Heart left ventricle (tissue), 13 donors: ENCODE measurements around the gene PTPN5.

Source experiments
- CTCF ChIP-seq, 12 donors: fragments of 200-600 bp; sonication (generic) in 4 of 12; IDR thresholded peaks; one replicate each; pipeline versions ENCODE4 v1.5.0 to v1.8.0; 2018 to 2022; ENCODE audit warnings: antibody characterized with exemption in 12 of 12, mild to moderate bottlenecking in 5 of 12
- POLR2A ChIP-seq, 2 donors: fragments of 450-650 bp; IDR thresholded peaks; one replicate each; pipeline ENCODE4 v1.6.1; 2017; ENCODE audit warnings: antibody characterized with exemption in 2 of 2, mild to moderate bottlenecking in 2 of 2, moderate library complexity in 2 of 2
- donor health status: ischemic (EF 13 %, LVEDD 7.1; RV severe dilation, severe dysfunction).
- donor health status: DM: no; HTN: yes; CAD: no.
- donor health status: DM: no; HTN: no; CAD: no.
- donor health status: ischemic (EF 25% LVEDD 6.9; RV normal size, moderate dysfunction).
- donor health status: ischemic (EF 25% LVEDD 5.7; RV mildly dilated, moderate dysfunction).
- donor health status: ischemic (EF 35%, LVEDD 5.7; RV mildly dilated, moderate dysfunction).
- donor health status: nonischemic (EF 11% LVEDD 7.7; RV severe dilation, severe dysfunction).
- donor health status: DM: yes; HTN: yes; CAD: no.
- donor health status: PGD.
- donor health status: ischemic (EF 29% LVEDD 5.4; RV normal size, mild dysfunction).
- donor health status: nonischemic (EF 23%, LVEDD 6.1; RV moderate dilation, normal function).

GRCh38 chr11:18703001-18703763 lies 88.4 kb downstream of the PTPN5 start:
- TF ChIP-seq CTCF (IDR thresholded peaks at IDR 0.05) (no peak), POLR2A (IDR thresholded peaks at IDR 0.05) (no peak)
